SK-N-SH treated with all-trans-retinoic acid at 6 μM for 48 hours (cell line): ENCODE data around the gene TTC27.

Source experiments
- ARNTL ChIP-seq: fragments of 450-650 bp; formaldehyde crosslinking; IDR thresholded peaks from 2 replicates; pipeline ENCODE4 v1.5.0; 2020; ENCODE audit warnings: low read depth, mild to moderate bottlenecking, moderate library complexity, borderline replicate concordance
- CSDC2 ChIP-seq: fragments of 250-450 bp; sonication (Bioruptor Pico); IDR thresholded peaks from 2 replicates; pipeline ENCODE4 v1.5.0; 2020; ENCODE audit warnings: mild to moderate bottlenecking, moderate library complexity
- ISL1 ChIP-seq: fragments of 250-450 bp; sonication (Bioruptor Pico); IDR thresholded peaks from 2 replicates; pipeline ENCODE4 v2.1.2; 2022; ENCODE audit warnings: mild to moderate bottlenecking, moderate library complexity
- RARB ChIP-seq: fragments of 250-450 bp; sonication (Bioruptor Pico); IDR thresholded peaks from 2 replicates; pipeline ENCODE4 v1.8.0; 2021; ENCODE audit warnings: mild to moderate bottlenecking, moderate library complexity
- TOX ChIP-seq: fragments of 250-450 bp; sonication (Bioruptor Pico); IDR thresholded peaks from 2 replicates; pipeline ENCODE4 v1.8.0; 2021; ENCODE audit warnings: mild to moderate bottlenecking, moderate library complexity, borderline replicate concordance
- ZC3H10 ChIP-seq: fragments of 250-450 bp; sonication (Bioruptor Pico); IDR thresholded peaks from 2 replicates; pipeline ENCODE4 v1.5.1; 2021; ENCODE audit warnings: mild to moderate bottlenecking, moderate library complexity
- ZFP3 ChIP-seq: fragments of 250-450 bp; sonication (Bioruptor Pico); IDR thresholded peaks from 2 replicates; pipeline ENCODE4 v1.5.0; 2020; ENCODE audit warnings: mild to moderate bottlenecking, moderate library complexity
- ZNF565 ChIP-seq: fragments of 450-650 bp; formaldehyde crosslinking; conservative IDR thresholded peaks from 2 replicates; pipeline ENCODE4 v1.5.0; 2020; ENCODE audit warnings: low read depth, mild to moderate bottlenecking, moderate library complexity
- ZNF70 ChIP-seq: fragments of 450-650 bp; formaldehyde crosslinking; IDR thresholded peaks from 2 replicates; pipeline ENCODE4 v1.5.0; 2020; ENCODE audit warnings: mild to moderate bottlenecking, moderate library complexity
- ZNF8 ChIP-seq: fragments of 450-650 bp; formaldehyde crosslinking; IDR thresholded peaks from 2 replicates; pipeline ENCODE4 v1.5.0; 2020; ENCODE audit warnings: mild to moderate bottlenecking, moderate library complexity
- TF ChIP-seq, protein P1 (sequence below): fragments of 250-450 bp; sonication (Bioruptor Pico); IDR thresholded peaks from 2 replicates; pipeline ENCODE4 v1.5.1; 2020; ENCODE audit warnings: low read depth, mild to moderate bottlenecking, moderate library complexity
- TF ChIP-seq, protein P2 (sequence below): fragments of 250-450 bp; sonication (Bioruptor Pico); IDR thresholded peaks from 2 replicates; pipeline ENCODE4 v1.8.0; 2020; ENCODE audit warnings: mild to moderate bottlenecking, moderate library complexity, borderline replicate concordance
- TF ChIP-seq, protein P3 (sequence below): fragments of 250-450 bp; sonication (Bioruptor Pico); IDR thresholded peaks from 2 replicates; pipeline ENCODE4 v1.5.0; 2020; ENCODE audit warnings: mild to moderate bottlenecking, moderate library complexity

DNA sequence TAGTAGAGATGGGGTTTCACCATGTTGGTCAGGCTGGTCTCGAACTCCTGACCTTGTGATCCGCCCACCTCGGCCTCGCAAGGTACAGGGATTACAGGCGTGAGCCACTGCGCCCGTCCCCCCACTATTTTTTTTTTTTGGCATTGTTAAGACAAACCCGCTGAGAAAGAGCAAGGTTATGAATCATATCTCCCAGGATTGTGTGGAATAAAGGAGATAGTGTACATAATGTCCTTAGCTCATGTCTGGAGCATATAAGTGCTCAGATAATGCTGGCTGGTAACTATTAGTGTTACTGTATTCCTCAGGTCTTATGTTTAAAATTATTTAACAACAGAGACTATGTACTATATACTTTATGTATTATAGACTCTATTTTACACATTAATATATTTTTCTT lies 36.0 kb downstream of the TTC27 start:
- TF ChIP-seq, protein P1, sequence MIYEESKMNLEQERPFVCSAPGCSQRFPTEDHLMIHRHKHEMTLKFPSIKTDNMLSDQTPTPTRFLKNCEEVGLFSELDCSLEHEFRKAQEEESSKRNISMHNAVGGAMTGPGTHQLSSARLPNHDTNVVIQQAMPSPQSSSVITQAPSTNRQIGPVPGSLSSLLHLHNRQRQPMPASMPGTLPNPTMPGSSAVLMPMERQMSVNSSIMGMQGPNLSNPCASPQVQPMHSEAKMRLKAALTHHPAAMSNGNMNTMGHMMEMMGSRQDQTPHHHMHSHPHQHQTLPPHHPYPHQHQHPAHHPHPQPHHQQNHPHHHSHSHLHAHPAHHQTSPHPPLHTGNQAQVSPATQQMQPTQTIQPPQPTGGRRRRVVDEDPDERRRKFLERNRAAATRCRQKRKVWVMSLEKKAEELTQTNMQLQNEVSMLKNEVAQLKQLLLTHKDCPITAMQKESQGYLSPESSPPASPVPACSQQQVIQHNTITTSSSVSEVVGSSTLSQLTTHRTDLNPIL (CRISPR knock-in tag) = no peak
- TF ChIP-seq ZNF8 (CRISPR knock-in tag) (no peak), ARNTL (CRISPR knock-in tag) (no peak), TOX (CRISPR knock-in tag) (no peak), RARB (CRISPR knock-in tag) (no peak), ZC3H10 (CRISPR knock-in tag) (no peak), CSDC2 (CRISPR knock-in tag) (no peak), ISL1 (CRISPR knock-in tag) (peak; percentile 62), ZNF70 (no peak), ZFP3 (CRISPR knock-in tag) (no peak), ZNF565 (CRISPR knock-in tag) (no peak)
- TF ChIP-seq, protein P2, sequence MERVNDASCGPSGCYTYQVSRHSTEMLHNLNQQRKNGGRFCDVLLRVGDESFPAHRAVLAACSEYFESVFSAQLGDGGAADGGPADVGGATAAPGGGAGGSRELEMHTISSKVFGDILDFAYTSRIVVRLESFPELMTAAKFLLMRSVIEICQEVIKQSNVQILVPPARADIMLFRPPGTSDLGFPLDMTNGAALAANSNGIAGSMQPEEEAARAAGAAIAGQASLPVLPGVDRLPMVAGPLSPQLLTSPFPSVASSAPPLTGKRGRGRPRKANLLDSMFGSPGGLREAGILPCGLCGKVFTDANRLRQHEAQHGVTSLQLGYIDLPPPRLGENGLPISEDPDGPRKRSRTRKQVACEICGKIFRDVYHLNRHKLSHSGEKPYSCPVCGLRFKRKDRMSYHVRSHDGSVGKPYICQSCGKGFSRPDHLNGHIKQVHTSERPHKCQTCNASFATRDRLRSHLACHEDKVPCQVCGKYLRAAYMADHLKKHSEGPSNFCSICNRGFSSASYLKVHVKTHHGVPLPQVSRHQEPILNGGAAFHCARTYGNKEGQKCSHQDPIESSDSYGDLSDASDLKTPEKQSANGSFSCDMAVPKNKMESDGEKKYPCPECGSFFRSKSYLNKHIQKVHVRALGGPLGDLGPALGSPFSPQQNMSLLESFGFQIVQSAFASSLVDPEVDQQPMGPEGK (CRISPR knock-in tag) = no peak
- TF ChIP-seq, protein P3, sequence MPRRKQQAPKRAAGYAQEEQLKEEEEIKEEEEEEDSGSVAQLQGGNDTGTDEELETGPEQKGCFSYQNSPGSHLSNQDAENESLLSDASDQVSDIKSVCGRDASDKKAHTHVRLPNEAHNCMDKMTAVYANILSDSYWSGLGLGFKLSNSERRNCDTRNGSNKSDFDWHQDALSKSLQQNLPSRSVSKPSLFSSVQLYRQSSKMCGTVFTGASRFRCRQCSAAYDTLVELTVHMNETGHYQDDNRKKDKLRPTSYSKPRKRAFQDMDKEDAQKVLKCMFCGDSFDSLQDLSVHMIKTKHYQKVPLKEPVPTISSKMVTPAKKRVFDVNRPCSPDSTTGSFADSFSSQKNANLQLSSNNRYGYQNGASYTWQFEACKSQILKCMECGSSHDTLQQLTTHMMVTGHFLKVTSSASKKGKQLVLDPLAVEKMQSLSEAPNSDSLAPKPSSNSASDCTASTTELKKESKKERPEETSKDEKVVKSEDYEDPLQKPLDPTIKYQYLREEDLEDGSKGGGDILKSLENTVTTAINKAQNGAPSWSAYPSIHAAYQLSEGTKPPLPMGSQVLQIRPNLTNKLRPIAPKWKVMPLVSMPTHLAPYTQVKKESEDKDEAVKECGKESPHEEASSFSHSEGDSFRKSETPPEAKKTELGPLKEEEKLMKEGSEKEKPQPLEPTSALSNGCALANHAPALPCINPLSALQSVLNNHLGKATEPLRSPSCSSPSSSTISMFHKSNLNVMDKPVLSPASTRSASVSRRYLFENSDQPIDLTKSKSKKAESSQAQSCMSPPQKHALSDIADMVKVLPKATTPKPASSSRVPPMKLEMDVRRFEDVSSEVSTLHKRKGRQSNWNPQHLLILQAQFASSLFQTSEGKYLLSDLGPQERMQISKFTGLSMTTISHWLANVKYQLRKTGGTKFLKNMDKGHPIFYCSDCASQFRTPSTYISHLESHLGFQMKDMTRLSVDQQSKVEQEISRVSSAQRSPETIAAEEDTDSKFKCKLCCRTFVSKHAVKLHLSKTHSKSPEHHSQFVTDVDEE = no peak
